Esophagus muscularis mucosa (tissue), 4 donors: ENCODE data around the gene DGKQ. TPM values are rescaled to one million over a fixed set of nuclear protein-coding genes. Genes with fewer than 3 reads are reported as not detected.

Experiments used
- DNase-seq: peaks from one replicate; pipeline ENCODE4 v3.0.0-alpha.2; 2017; ENCODE audit errors: extremely low spot score
- H3K27ac ChIP-seq, 4 donors: fragments of 200-600 bp; sonication (generic); replicated peaks in 1 of 4; 1 replicate in 3 of 4; 2 replicates in 1 of 4; pipeline ENCODE4 v1.5.1; 2016 to 2019; ENCODE audit warnings: mild to moderate bottlenecking in 1 of 4
- H3K27me3 ChIP-seq, 4 donors: fragments of 200-600 bp; sonication (generic); one replicate each; pipeline versions ENCODE4 v1.5.1 to v1.6.0; 2016 to 2019
- H3K36me3 ChIP-seq, 4 donors: fragments of 200-600 bp; sonication (generic); one replicate each; pipeline ENCODE4 v1.5.1; 2016 to 2019
- H3K4me1 ChIP-seq, 4 donors: fragments of 200-600 bp; sonication (generic); one replicate each; pipeline ENCODE4 v1.5.1; 2016 to 2019
- H3K4me3 ChIP-seq, 4 donors: fragments of 200-600 bp; sonication (generic); 1 replicate in 2 of 4; 2 replicates in 2 of 4; pipeline ENCODE4 v1.5.1; 2016 to 2019; ENCODE audit warnings: mild to moderate bottlenecking in 4 of 4, moderate library complexity in 1 of 4
- H3K9me3 ChIP-seq, 4 donors: fragments of 200-600 bp; sonication (generic); 1 replicate in 3 of 4; 2 replicates in 1 of 4; pipeline ENCODE4 v1.5.1; 2016 to 2019
- CTCF ChIP-seq, 3 experiments: fragments of 200-600 bp in 2 of 3; fragments of 450-650 bp in 1 of 3; sonication (generic) in 2 of 3; IDR thresholded peaks; one replicate each; pipeline ENCODE4 v1.5.1; 2017 to 2019; ENCODE audit warnings: antibody characterized with exemption in 3 of 3, mild to moderate bottlenecking in 2 of 3, moderate library complexity in 1 of 3
- EP300 ChIP-seq: sonication (generic); formaldehyde crosslinking; IDR thresholded peaks from one replicate; pipeline ENCODE4 v1.6.1; 2017; ENCODE audit warnings: antibody characterized with exemption
- POLR2AphosphoS5 ChIP-seq, 2 donors: sonication (generic); formaldehyde crosslinking; IDR thresholded peaks; one replicate each; pipeline ENCODE4 v1.6.1; 2017; ENCODE audit warnings: antibody characterized with exemption in 2 of 2
- WGBS: methylation state at CpG from one replicate; pipeline ENCODE4 v1.1.5; 2018; 5-methylcytosine and 5-hydroxymethylcytosine counted together
- intact Hi-C: fragments of 100-400 bp; cut with DNase I; formaldehyde crosslinking; loops from one replicate; pipeline ENCODE4 v1.15.1; 2023
- total RNA-seq, 4 donors: library from RNA; depleted of rRNA; stranded (reverse); fragments of >200 nt; gene quantifications; one replicate each; pipeline versions ENCODE4 v1.1.0 to v1.2.1, GENCODE V29; 2016

DGKQ gene
- total RNA-seq, 4 donors from 2014 or later = 7.5 to 11.9 (median 9.9) TPM

- TF ChIP-seq EP300 (no peak), CTCF (IDR thresholded peaks at IDR 0.05) (no peak), POLR2AphosphoS5 (IDR thresholded peaks at IDR 0.05) (no peak)
- H3K4me3 ChIP-seq = no peak overlapping the region
- no peak overlapping the region for H3K27ac ChIP-seq
- intact Hi-C loops = no loop called here
- DNase-seq = no peak
- no peaks in the 10 kb centered on the region for H3K9me3 ChIP-seq
- WGBS = 94% methylated on average over 26 of the region's 26 CpGs
- no peaks in the 10 kb centered on the region for H3K27me3 ChIP-seq
- H3K36me3 ChIP-seq = peaks cover 12 to 70% (median 60%) of the 10 kb centered on the region in 4 donors
- H3K4me1 ChIP-seq = no peaks in the 10 kb centered on the region
Measured at GRCh38 chr4:909131-909571, 64.2 kb downstream of the DGKQ start.

Other genes starting within 250 kb of the DGKQ start
- gene CPLX1, start 147.4 kb downstream of the DGKQ start, total RNA-seq = 1 to 10 TPM; 1.1 to 1.6 (median 1.3) TPM
- 10 to 100 TPM; 64.8 to 73.9 (median 70.6) TPM for gene GAK, start 41.3 kb downstream of the DGKQ start, total RNA-seq
- 10 to 100 TPM; 17.6 to 39.5 (median 20.0) TPM for gene TMEM175, start 41.1 kb downstream of the DGKQ start, total RNA-seq
- gene IDUA, start 13.5 kb upstream of the DGKQ start, total RNA-seq = 10 to 100 TPM; 10.4 to 23.1 (median 11.5) TPM
- gene SLC26A1, start 19.8 kb upstream of the DGKQ start, total RNA-seq = under 1 TPM in 1 of 4 donors, not detected in 3; 0.06 TPM
- gene FGFRL1, start 38.1 kb upstream of the DGKQ start, total RNA-seq = 10 to 100 TPM; 22.0 to 54.2 (median 32.5) TPM
- gene RNF212, start 140.0 kb upstream of the DGKQ start, total RNA-seq = 1 to 10 TPM; 3.8 to 9.7 (median 7.3) TPM
- 10 to 100 TPM; 21.3 to 72.9 (median 58.3) TPM for gene SPON2, start 199.0 kb upstream of the DGKQ start, total RNA-seq